Measurements from ENCODE around the gene PID1.
"Not testable (repeated sequence)": the region's sequence is repeated elsewhere in the genome, so short reads cannot be mapped to it uniquely, and the experiment has no call there.

The PID1 gene

GRCh38 chr2:229111744-229112143 lies 159.3 kb downstream of the PID1 start:
- DNase-seq (ENCODE audit: low spot score) = no peak

GRCh38 chr2:229109195-229109594 lies 161.9 kb downstream of the PID1 start:
- DNase-seq (ENCODE audit: low spot score) = no peak

- DNase-seq (ENCODE audit: low spot score) = no peak
Measured at GRCh38 chr2:229107601-229108000, 163.5 kb downstream of the PID1 start.

GRCh38 chr2:229104974-229105387 lies 166.1 kb downstream of the PID1 start:
- no peak for DNase-seq (ENCODE audit: low spot score)

- DNase-seq (ENCODE audit: low spot score) = no peak
Measured at GRCh38 chr2:229104025-229104424, 167.1 kb downstream of the PID1 start.

GRCh38 chr2:229101314-229101713 lies 169.8 kb downstream of the PID1 start:
- no peak for DNase-seq (ENCODE audit: low spot score)

- DNase-seq (ENCODE audit: low spot score) = no peak
Measured at GRCh38 chr2:229099231-229099630, 171.9 kb downstream of the PID1 start.

- no peak for DNase-seq (ENCODE audit: low spot score)
Measured at GRCh38 chr2:229098801-229099200, 172.3 kb downstream of the PID1 start.

GRCh38 chr2:229096409-229097066 lies 174.5 kb downstream of the PID1 start:
- no peak for DNase-seq (ENCODE audit: low spot score)

- DNase-seq (ENCODE audit: low spot score) = no peak
Measured at GRCh38 chr2:229095472-229095871, 175.6 kb downstream of the PID1 start.

- DNase-seq (ENCODE audit: low spot score) = peak; percentile 11
Measured at GRCh38 chr2:229090225-229090624, 180.9 kb downstream of the PID1 start.

- DNase-seq (ENCODE audit: low spot score) = no peak
Measured at GRCh38 chr2:229089776-229090175, 181.3 kb downstream of the PID1 start.

- DNase-seq (ENCODE audit: low spot score) = no peak
Measured at GRCh38 chr2:229088966-229089700, 182.0 kb downstream of the PID1 start.

GRCh38 chr2:229088517-229088913 lies 182.6 kb downstream of the PID1 start:
- DNase-seq (ENCODE audit: low spot score) = no peak

- DNase-seq (ENCODE audit: low spot score) = no peak
Measured at GRCh38 chr2:229087843-229088516, 183.1 kb downstream of the PID1 start.

- no peak for DNase-seq (ENCODE audit: low spot score)
Measured at GRCh38 chr2:229087267-229087666, 183.8 kb downstream of the PID1 start.

- no peak for DNase-seq (ENCODE audit: low spot score)
Measured at GRCh38 chr2:229085439-229085838, 185.6 kb downstream of the PID1 start.

- DNase-seq (ENCODE audit: low spot score) = no peak
Measured at GRCh38 chr2:229084447-229084846, 186.6 kb downstream of the PID1 start.

GRCh38 chr2:229083606-229084340 lies 187.3 kb downstream of the PID1 start:
- no peak for DNase-seq (ENCODE audit: low spot score)

GRCh38 chr2:229081411-229081810 lies 189.7 kb downstream of the PID1 start:
- DNase-seq (ENCODE audit: low spot score) = peak; percentile 8

GRCh38 chr2:229080172-229080571 lies 190.9 kb downstream of the PID1 start:
- no peak for DNase-seq (ENCODE audit: low spot score)

GRCh38 chr2:229076886-229077285 lies 194.2 kb downstream of the PID1 start:
- not testable (repeated sequence) for DNase-seq (ENCODE audit: low spot score)

All from AG08396 (cell line).